GM10266 (cell line): Measurements from ENCODE around the gene FAU.

ENCODE experiments used
- DNase-seq: peaks from one replicate; pipeline ENCODE4 v3.0.0; 2012; ENCODE audit errors: extremely low spot score
- CTCF ChIP-seq: IDR thresholded peaks from 2 replicates; pipeline ENCODE4 v1.5.1; 2012; ENCODE audit warnings: mild to moderate bottlenecking, low read depth; ENCODE audit not compliant: control insufficient read depth, insufficient read depth; ENCODE audit errors: missing control alignments

The FAU gene

GRCh38 chr11:65134952-65135632, 13.2 kb upstream of the FAU start:
- peak; percentile 94 for DNase-seq
- TF ChIP-seq CTCF, result no peak

GRCh38 chr11:65134240-65134951, 12.5 kb upstream of the FAU start, which contains the start of gene SYVN1:
TSS of gene SYVN1 (minus strand) at chr11:65134519. CDS start at chr11:65133601, 918 bp downstream.
- DNase-seq, result peak; percentile 90
- no peak for TF ChIP-seq CTCF

- TF ChIP-seq CTCF, result no peak
- DNase-seq, result no peak
These were observed 11.8 kb upstream of the FAU start for GRCh38 chr11:65133724-65134123.

GRCh38 chr11:65132988-65133700, 11.2 kb upstream of the FAU start:
- no peak for TF ChIP-seq CTCF
- DNase-seq, result no peak

GRCh38 chr11:65132238-65132987, 10.5 kb upstream of the FAU start:
- no peak for DNase-seq

GRCh38 chr11:65131895-65132237, 9.9 kb upstream of the FAU start:
- no peak for TF ChIP-seq CTCF
- no peak for DNase-seq

More at GRCh38 chr11:65132238-65132987, 10.5 kb upstream of the FAU start:
- no peak for TF ChIP-seq CTCF
